ENCODE measurements around the gene FTO.

- TF ChIP-seq CTCF (IDR thresholded peaks at IDR 0.05) (no peak), POLR2AphosphoS5 (IDR thresholded peaks at IDR 0.05) (no peak), POLR2A (IDR thresholded peaks at IDR 0.05) (no peak)
These were observed 403.7 kb downstream of the FTO start for GRCh38 chr16:54107583-54108202.
